GM19023 (cell line): Measurements from ENCODE around the gene NOP56.

ENCODE experiments used
- ATAC-seq: cut with Tn5 transposase; IDR thresholded peaks from one replicate; pipeline ENCODE4 v1.9.1; 2021; ENCODE audit warnings: mild to moderate bottlenecking, moderate library complexity; ENCODE audit not compliant: unreplicated experiment

Gene NOP56, protein sequence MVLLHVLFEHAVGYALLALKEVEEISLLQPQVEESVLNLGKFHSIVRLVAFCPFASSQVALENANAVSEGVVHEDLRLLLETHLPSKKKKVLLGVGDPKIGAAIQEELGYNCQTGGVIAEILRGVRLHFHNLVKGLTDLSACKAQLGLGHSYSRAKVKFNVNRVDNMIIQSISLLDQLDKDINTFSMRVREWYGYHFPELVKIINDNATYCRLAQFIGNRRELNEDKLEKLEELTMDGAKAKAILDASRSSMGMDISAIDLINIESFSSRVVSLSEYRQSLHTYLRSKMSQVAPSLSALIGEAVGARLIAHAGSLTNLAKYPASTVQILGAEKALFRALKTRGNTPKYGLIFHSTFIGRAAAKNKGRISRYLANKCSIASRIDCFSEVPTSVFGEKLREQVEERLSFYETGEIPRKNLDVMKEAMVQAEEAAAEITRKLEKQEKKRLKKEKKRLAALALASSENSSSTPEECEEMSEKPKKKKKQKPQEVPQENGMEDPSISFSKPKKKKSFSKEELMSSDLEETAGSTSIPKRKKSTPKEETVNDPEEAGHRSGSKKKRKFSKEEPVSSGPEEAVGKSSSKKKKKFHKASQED

DNA sequence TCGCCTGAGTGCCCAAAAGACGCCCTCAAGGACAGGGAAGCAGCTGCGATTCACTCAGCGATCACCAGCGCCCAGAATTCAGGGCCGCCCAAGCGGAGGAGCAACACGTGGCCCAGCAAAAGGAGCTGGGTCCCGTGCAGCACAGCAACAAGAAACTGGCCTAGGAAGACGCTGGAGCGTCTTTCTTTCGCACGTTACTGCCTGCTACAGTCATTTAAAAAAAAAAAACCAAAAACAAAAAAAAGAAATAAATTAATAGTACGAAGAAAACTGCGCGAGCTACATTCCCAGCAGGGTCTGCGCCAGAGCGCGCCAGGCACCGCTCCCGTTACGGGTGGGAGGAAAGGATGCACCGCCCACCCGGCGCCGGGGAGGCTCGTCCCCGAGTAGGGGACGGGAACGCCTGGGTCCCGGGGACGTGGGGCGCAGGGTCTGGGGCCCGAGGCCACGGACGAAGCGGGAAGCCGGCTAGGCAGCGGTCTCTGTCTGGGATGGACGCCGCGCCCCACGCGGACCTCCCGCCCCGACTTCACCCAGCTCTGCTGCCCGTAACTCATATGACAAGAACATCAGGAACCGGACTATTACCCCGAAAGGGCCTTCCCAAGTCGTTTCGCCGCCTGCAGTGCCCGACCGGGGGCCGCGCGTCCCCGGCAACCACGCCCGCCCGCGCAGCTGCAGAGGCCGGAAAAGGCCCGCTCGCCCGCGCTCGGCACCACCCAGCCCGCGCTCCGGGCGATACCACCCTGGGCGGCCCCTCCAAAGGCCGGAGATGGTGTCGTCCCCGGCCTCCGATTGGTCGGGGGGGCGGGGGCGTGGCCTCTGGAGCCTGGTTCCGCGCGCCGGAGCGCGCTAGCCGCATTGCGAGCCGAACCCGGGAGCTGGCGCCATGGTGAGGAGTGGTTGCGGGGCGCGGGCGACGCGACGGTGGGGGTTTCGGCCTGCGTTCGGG lies at the start of gene NOP56:
NOP56 (plus strand) TSS at position 861 of the 952 bp plus-strand sequence; CDS start at position 890, 29 bp downstream.
- ATAC-seq, result peak; percentile 84

DNA sequence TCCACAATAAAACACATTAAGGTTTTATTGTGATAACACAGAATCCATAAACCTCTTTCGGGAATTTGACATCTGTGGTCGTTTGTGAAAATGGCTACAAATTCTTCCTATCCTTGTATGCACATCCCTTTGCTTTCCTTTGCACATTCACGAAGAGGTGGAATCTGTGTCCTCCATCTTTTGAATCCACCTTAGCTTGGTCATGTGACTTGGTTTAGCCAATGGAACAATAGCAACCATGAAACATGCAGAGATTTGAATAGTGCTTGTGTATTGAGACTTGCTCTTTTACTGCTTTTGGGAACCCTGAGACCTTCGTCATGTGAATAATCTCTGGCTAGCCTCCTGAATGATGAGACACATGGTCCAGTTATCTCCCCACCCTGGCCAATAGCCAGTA lies 49.7 kb upstream of the NOP56 start:
- no peak for ATAC-seq

DNA sequence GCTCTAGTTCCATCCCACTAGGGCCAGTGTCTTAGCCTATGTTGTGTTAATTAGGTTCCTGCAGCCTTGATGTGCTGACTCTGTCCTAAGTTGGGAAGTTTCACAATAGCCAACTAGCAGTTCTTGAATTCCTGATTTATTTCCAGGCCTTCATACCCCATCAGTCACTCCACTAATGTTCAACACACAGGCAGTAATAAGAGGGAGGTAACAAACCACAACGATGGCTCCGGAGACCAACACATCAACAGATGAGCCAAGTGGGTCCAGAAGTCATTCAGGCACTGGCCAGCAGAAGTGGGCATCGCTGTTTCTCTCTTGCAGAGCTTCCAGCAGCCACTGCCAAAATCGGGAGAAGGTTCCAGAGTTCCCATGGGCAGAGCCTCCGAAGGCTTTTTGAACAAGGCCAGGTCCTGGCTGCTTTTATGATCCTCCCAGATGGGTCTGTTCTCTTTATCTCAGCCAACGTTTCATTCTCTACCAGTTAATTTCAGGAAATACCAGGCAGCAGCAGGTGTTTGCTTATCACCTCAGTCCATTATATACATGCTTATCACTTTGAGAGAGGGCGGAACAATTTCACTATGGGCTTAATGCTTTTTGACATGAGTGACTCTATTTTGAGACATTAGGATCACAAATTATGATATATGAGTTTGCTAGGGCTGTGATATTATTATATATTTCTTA lies 48.5 kb upstream of the NOP56 start:
- ATAC-seq, result no peak

DNA sequence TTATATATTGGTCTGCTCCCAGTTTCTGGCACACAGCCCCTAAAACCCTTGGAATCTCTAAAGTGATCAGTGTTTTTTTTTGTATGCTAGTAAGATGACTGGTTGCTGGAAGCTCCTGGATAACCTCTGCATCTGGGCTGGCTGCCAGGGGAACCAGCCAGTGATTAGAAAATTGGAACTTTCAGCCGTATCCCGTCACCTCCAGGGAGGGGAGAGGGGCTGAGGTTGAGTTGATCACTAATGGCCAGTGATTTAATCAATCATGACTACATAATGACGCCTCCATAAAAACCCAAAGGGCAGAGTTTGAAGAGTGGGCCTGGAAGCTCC lies 48.0 kb upstream of the NOP56 start:
- no peak for ATAC-seq

DNA sequence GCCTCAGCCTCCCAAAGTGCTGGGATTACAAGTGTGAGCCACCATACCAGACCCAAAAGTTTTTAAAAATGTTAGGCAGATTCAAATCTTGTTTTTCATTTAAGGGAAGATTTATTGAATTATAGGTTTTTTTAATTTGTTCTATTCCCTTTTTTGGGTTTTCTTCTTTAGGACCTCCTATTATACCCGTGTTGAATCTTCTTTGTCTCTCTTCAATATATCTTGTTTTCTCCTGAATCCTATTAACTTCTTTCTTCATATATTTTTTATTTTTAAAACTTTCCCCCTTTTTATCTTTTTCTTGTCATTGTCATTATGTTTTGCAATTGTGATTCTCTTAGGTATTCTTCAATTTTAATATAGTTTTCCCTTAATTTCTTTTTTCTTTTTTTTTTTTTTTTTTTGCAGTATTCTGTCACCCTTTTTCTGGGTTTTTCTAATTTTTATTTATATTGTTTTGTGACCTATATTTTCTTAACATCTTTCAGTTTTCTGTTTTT lies 45.9 kb upstream of the NOP56 start:
- ATAC-seq, result no peak

DNA sequence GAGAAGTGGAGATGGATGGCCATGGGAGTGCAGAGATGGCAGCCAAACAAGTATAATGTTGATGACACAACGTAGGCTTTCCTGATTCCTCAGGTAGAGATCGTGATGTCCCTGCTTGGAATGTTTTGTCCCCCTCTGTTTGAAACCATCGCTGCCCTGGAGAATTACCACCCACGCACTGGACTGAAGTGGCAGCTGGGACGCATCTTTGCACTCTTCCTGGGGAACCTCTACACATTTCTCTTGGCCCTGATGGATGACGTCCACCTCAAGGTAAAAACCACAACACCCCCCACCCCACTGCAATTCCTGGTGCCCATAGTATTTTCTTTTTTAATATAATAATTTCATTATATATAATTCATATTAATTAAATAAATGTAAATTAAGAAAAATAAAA lies 42.1 kb upstream of the NOP56 start:
- ATAC-seq, result no peak

DNA sequence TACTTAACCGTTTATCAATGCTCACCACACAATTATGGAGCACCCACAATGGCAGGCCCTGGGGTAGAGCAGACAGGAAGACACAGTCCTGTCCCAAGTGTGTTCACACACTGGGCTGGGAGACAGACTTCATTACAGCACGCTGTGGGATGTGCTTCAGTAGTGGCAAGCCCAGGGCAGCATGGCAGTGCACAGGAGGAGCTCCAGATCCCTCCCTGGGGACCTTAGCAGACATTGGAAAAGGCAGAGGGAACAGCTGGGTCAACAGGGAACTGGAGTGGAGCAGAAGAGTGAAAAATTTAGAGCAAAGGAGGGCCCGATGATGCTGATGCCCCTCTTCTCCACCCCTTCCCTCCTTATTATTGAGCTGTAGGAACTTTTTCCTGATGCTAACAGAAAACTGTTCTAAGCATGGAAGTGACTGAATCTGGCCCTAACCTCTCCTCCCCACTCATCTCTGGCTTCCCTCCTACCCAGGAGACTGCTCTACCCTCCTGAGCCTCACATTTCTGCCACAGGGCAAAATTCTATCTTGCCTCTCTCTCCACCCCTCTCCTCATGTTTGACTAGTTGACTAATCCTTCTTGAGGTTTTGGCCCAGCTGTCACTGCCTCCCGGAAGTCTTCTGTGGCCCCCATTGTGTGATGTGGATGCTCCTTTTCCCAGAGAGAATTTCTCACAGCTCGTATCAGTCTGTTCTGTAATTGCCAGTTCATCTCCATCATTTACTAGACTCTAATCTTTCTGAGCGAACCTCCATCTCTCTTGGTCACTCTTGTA lies 41.3 kb upstream of the NOP56 start:
- no peak for ATAC-seq

DNA sequence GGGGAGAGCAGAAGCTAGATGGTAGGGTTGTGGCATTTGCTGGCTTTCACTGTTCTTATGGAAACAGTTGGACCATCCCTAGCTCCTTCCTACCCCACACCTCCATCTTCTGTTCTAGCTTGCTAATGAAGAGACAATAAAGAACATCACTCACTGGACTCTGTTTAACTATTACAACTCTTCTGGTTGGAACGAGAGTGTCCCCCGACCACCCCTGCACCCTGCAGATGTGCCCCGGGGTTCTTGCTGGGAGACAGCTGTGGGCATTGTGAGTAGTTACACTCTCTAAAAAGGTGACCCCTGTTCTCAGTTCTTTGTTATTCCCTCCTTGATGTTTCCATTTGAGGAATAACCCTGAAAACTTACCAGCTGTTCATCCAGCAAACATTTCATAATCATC lies 40.4 kb upstream of the NOP56 start:
- no peak for ATAC-seq

DNA sequence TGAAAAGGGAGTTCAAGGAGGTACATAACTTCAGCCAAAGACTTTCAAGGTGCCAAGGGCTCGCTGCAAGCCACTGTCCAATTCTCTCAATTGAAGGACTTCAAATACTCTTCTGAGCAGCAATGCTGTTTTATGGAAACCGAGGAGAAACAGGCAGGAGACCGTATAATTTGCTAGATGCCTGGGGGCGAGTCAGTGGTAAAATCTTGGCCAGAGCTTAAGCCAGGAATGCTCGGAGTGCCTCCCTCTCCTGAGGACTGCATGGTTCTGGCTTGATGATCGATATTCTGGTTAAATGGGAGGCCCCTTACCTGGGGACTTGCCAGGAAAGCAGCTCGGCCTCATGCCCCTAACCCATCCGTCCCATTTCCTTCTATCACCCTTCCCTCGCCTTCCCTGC lies 35.8 kb upstream of the NOP56 start:
- no peak for ATAC-seq

DNA sequence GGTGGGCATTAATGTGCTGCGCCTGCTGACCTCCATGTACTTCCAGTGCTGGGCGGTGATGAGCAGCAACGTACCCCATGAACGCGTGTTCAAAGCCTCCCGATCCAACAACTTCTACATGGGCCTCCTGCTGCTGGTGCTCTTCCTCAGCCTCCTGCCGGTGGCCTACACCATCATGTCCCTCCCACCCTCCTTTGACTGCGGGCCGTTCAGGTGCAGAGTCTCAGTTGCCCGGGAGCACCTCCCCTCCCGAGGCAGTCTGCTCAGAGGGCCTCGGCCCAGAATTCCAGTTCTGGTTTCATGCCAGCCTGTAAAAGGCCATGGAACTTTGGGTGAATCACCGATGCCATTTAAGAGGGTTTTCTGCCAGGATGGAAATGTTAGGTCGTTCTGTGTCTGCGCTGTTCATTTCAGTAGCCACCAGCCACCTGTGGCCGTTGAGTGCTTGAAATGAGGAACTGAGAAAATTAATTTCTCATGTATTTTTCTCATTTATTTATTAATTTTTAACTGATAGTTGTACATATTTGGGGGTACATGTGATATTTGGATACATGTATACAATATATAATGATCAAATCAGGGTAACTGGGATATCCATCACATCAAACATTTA lies 35.2 kb upstream of the NOP56 start:
- ATAC-seq, result no peak

DNA sequence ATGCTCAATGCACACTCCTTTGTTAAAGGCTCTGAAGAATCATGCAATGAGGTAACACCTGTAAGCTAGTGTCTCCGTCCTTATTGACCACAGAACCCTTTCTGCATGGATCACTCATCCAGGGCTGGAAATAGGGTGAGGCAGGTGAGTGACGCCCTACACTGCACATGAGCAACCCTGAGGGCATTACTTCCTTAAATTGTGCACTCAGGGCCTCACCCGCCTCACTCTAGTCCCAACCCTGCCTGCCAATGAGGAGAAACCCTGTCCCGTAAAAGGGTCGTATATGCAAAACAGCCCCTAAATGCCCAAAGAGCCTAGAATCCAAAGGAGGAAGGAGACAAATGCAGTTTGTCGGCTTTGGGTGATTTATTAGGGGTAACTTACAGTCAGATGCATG lies 33.6 kb upstream of the NOP56 start:
- no peak for ATAC-seq

DNA sequence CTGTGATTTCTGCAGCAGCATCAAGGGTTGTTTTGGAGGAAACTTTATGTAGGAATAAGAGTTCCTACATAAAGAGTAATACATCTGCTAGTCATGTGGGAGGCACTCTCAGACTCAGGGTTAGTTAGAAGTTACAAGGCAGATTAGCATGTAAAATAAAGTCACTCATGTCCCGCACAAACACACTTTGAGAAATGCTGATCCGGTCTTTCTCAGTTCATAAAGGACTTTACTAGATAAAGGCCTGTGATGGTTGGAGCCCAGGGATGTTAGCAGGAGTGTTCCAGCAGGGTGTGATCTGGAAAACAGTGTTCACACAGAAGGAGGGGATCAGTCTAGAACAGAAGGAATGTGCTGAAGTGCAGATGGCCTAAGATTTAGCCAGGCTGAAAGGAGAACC lies 33.1 kb upstream of the NOP56 start:
- no peak for ATAC-seq

DNA sequence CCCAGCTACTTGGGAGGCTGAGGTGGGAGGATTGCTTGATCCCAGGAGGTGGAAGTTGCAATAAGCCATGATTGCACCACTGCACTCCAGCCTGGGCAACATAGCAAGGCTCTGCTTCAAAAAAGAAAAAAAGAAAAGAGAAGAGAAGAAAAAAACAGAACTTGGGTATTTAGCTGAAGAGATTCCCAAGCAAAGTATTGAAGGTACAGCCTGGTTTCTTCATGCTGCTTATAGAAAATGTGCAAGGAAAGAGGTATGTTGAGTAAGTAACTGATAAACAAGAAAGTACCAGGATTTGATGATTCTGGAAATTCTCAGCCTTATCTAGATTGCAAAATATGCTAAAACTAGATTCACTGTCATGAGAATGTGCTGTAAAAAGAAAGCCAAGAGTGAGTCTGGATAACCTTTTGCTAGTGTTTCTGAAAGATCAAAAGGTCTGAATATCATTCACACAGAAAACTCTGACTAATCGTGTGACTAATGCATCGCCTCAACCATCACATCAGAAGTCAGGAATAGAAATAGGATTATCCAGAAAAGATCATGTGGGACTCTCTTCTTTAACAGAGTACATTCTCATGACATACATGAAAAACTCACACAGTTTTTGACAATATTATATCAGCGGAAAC lies 32.4 kb upstream of the NOP56 start:
- ATAC-seq, result no peak

DNA sequence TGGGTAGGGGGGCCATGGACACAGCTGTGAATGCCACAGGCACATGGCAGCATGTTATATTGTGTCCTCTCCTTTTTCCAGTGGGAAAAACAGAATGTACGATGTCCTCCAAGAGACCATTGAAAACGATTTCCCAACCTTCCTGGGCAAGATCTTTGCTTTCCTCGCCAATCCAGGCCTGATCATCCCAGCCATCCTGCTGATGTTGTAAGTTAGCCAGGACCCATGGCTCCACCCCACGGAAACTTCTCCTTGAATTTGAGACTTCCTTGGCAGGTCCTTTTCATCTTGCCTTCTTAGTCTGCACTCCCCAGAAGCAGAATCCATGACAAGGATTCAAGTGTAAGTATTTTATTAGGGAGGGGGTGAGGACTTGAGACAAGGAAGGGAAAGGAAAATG lies 28.2 kb upstream of the NOP56 start:
- ATAC-seq, result no peak

DNA sequence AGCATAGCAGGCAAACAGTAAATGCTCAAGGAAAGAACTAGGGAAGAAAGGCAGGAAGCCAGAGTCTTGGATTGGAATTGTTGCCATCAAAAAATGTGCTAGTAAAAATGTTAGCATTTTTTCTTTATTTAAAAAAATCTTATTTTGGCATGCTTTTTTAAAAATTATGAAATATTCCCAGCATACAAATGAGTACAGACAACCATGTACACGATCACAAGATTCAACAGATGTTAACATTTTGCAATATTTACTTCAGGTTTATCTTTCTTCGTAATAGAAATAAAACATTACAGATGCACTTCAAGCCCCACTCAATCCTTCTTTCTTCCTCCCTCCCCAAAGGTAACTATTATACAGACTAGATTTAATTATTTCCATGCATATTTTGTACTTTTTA lies 27.4 kb upstream of the NOP56 start:
- ATAC-seq, result no peak

DNA sequence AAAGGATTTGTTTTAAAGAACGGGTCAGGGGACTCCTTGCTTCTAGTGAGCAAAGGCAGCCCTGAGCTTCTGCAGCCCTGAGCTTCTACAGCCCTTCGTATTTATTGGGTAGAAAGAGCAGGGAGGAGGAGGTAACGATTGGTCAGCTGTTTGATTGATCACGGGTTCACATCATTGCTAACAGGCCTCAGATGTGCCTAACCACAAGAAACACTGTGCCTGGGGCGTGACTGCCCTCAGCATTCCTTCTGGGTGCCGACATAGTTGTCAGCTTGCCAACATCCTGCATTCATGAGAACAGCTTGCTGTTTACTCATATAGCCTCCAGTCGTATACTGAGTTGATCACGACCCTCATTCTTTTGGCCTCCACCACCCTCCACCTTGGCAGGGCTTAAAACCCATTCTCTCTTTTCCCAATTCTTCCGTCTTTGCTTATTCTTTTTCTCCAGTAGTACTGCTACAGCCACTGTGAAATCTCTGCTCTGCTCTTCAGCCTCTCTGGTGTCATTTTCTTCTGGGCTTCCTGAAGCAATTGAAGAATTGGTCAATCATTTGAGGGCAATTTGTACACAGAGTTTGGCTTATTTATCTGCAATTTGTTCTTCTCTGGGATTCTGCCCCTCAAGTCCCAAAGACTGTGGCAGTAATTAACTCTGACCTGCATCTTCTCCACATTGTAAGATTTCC lies 25.4 kb upstream of the NOP56 start:
- no peak for ATAC-seq

DNA sequence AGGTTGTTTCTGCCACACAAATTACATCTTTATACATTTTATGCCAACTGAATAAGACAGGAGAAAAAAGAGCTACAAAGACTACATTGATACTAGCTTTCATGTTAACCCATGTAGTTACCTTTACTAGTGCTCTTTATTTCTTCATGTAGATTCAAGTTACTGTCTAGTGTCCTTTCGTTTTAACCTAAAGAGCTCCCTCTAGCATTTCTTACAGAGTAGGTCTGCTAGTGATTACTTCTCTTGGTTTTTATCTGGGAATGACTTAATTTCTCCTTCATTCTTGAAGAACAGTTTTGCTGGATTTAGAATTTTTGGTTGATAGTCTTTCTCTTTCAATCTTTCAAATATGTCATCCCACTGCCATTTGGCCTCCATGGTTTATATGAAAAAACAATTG lies 21.2 kb upstream of the NOP56 start:
- no peak for ATAC-seq

DNA sequence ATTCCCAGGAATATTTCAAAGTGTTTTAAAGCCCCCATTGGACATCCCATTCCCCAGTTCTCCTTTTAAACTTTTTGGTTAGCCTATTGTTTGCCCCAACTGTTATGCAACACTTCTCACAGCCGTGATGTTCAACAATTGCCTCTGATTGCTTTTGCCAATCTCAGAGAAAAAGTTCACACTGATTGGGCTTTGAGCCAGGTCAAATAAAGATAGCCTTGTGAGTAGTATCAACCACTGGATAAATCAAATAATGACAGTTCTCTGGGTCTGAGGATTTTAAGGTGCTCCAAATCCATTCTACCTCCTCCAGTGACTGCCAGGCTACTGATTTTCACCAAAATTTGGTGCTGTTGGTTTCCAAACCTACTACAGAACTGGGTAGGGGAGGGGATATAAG lies 19.1 kb upstream of the NOP56 start:
- ATAC-seq, result no peak

DNA sequence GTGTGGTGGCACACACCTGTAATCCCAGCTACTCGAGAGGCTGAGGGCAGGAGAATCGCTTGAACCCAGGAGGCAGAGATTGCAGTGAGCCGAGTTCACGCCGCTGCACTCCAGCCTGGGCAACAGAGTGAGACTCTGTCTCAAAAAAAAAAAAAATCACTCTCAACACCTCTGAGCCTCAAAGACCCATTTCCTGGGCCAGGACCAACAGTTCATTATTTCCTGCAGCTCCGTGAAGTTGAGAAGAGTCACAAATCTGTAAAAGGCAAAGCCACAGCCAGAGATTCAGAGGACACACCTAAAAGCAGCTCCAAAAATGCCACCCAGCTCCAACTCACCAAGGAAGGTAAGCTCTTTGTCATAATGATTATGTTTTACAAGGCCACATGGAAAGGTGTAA lies 15.2 kb upstream of the NOP56 start:
- ATAC-seq, result no peak
